Tibial nerve (tissue), 4 donors: ENCODE measurements around the gene YTHDF1.

Experiments used
- CTCF ChIP-seq, 5 experiments: fragments of 200-600 bp in 3 of 5; fragments of 450-650 bp in 2 of 5; sonication (generic) in 3 of 5; IDR thresholded peaks; one replicate each; pipeline ENCODE4 v1.5.1; 2016 to 2019; ENCODE audit warnings: antibody characterized with exemption in 5 of 5, mild to moderate bottlenecking in 3 of 5, moderate library complexity in 2 of 5
- EP300 ChIP-seq, 2 donors: sonication (generic); formaldehyde crosslinking; IDR thresholded peaks; one replicate each; pipeline ENCODE4 v1.6.1; 2017; ENCODE audit warnings: antibody characterized with exemption in 2 of 2, mild to moderate bottlenecking in 1 of 2
- POLR2A ChIP-seq, 2 donors: fragments of 450-650 bp; IDR thresholded peaks; one replicate each; pipeline ENCODE4 v1.6.1; 2017; ENCODE audit warnings: antibody characterized with exemption in 2 of 2, mild to moderate bottlenecking in 2 of 2, moderate library complexity in 2 of 2

GRCh38 chr20:63175038-63175895 lies 40.7 kb downstream of the YTHDF1 start:
- no peak for TF ChIP-seq CTCF (IDR thresholded peaks at IDR 0.05)
- TF ChIP-seq POLR2A (IDR thresholded peaks at IDR 0.05) = no peak
- TF ChIP-seq EP300 (IDR thresholded peaks at IDR 0.05) = no peak
